GM21619 (cell line): ENCODE data around the gene INSYN2A.

ENCODE experiments used
- ATAC-seq: cut with Tn5 transposase; IDR thresholded peaks from one replicate; pipeline ENCODE4 v1.9.1; 2021; ENCODE audit not compliant: unreplicated experiment

INSYN2A gene

GRCh38 chr10:127195571-127196281 is 665 bp downstream of the INSYN2A start:
- no peak for ATAC-seq

GRCh38 chr10:127195041-127195506 is 1.3 kb downstream of the INSYN2A start:
- ATAC-seq, result no peak

GRCh38 chr10:127194599-127194998 is 1.8 kb downstream of the INSYN2A start:
- ATAC-seq, result no peak

GRCh38 chr10:127194111-127194510 is 2.3 kb downstream of the INSYN2A start:
- ATAC-seq, result no peak

GRCh38 chr10:127193125-127193524 is 3.3 kb downstream of the INSYN2A start:
- no peak for ATAC-seq

- no peak for ATAC-seq
Measured at GRCh38 chr10:127190427-127190826, 6.0 kb downstream of the INSYN2A start.

GRCh38 chr10:127189226-127189625 is 7.2 kb downstream of the INSYN2A start:
- ATAC-seq, result no peak

- ATAC-seq, result no peak
Measured at GRCh38 chr10:127186813-127187212, 9.6 kb downstream of the INSYN2A start.

- ATAC-seq, result no peak
Measured at GRCh38 chr10:127184582-127184981, 11.8 kb downstream of the INSYN2A start.

- ATAC-seq, result no peak
Measured at GRCh38 chr10:127182161-127182560, 14.2 kb downstream of the INSYN2A start.

- ATAC-seq, result no peak
Measured at GRCh38 chr10:127179612-127180250, 16.7 kb downstream of the INSYN2A start.

GRCh38 chr10:127176649-127177048 is 19.7 kb downstream of the INSYN2A start:
- ATAC-seq, result no peak

GRCh38 chr10:127175357-127176110 is 20.9 kb downstream of the INSYN2A start:
- no peak for ATAC-seq

GRCh38 chr10:127174866-127175265 is 21.5 kb downstream of the INSYN2A start:
- ATAC-seq, result no peak

- no peak for ATAC-seq
Measured at GRCh38 chr10:127168261-127168660, 28.1 kb downstream of the INSYN2A start.

- ATAC-seq, result no peak
Measured at GRCh38 chr10:127162841-127163240, 33.5 kb downstream of the INSYN2A start.

GRCh38 chr10:127161482-127161881 is 34.9 kb downstream of the INSYN2A start:
- no peak for ATAC-seq

- ATAC-seq, result no peak
Measured at GRCh38 chr10:127159648-127160245, 36.6 kb downstream of the INSYN2A start.

- ATAC-seq, result no peak
Measured at GRCh38 chr10:127158662-127159061, 37.7 kb downstream of the INSYN2A start.

- no peak for ATAC-seq
Measured at GRCh38 chr10:127157506-127158200, 38.7 kb downstream of the INSYN2A start.

GRCh38 chr10:127157089-127157488 is 39.3 kb downstream of the INSYN2A start:
- ATAC-seq, result no peak
